ENCODE measurements around the gene C2CD4D.

GRCh38 chr1:151835596-151835995 is 4.0 kb downstream of the C2CD4D start:
- no peak for TF ChIP-seq CTCF (conservative IDR thresholded peaks at IDR 0.05 in 1 of 2, IDR thresholded peaks at IDR 0.05 in 1 of 2; ENCODE audit: low read depth in 1 of 2, low read length in 2 of 2)
- TF ChIP-seq EZH2 (IDR thresholded peaks at IDR 0.05; ENCODE audit: low read length, missing control alignments): no peak
